Stomach (tissue), 4 donors: ENCODE measurements around the gene SLC7A5.
"Not testable (repeated sequence)": the region's sequence is repeated elsewhere in the genome, so short reads cannot be mapped to it uniquely, and the experiment has no call there.

ENCODE experiments used
- CTCF ChIP-seq, 7 experiments: fragments of 450-650 bp in 4 of 7; fragments of 200-600 bp in 3 of 7; sonication (generic) in 3 of 7; IDR thresholded peaks; one replicate each; pipeline ENCODE4 v1.5.1; 2016 to 2019; ENCODE audit warnings: antibody characterized with exemption in 7 of 7, control low read depth in 2 of 7, mild to moderate bottlenecking in 1 of 7
- POLR2A ChIP-seq, 4 donors: fragments of 450-650 bp; IDR thresholded peaks; one replicate each; pipeline ENCODE4 v1.6.1; 2016; ENCODE audit warnings: antibody characterized with exemption in 4 of 4, control low read depth in 2 of 4, mild to moderate bottlenecking in 1 of 4, moderate library complexity in 1 of 4

- not testable (repeated sequence) for TF ChIP-seq CTCF, POLR2A (IDR thresholded peaks at IDR 0.05)
These were observed 44.9 kb upstream of the SLC7A5 start for GRCh38 chr16:87914021-87914725.
